Endothelial cell (in vitro differentiated cells): ENCODE measurements around the gene GRIK3. TPM values are rescaled to one million over a fixed set of nuclear protein-coding genes. Genes with fewer than 3 reads are reported as not detected.
A peak's percentile ranks its signal among the peaks of the same experiment; 100 is the strongest.

Source experiments
- DNase-seq: peaks from one replicate; pipeline ENCODE4 v3.0.0; 2021; ENCODE audit warnings: low spot score
- H3K27ac Mint-ChIP-seq: one replicate; pipeline ENCODE4 v1.8.0; 2021; ENCODE audit warnings: mixed read lengths, inconsistent platforms; ENCODE audit not compliant: unreplicated experiment
- H3K27me3 Mint-ChIP-seq: one replicate; pipeline ENCODE4 v1.8.0; 2021; ENCODE audit warnings: mild to moderate bottlenecking, moderate library complexity, mixed read lengths, inconsistent platforms; ENCODE audit not compliant: unreplicated experiment
- H3K36me3 Mint-ChIP-seq: one replicate; pipeline ENCODE4 v1.8.0; 2021; ENCODE audit warnings: mild to moderate bottlenecking, low read depth, mixed read lengths, inconsistent platforms; ENCODE audit not compliant: unreplicated experiment
- H3K4me1 Mint-ChIP-seq: one replicate; pipeline ENCODE4 v1.8.0; 2021; ENCODE audit warnings: mild to moderate bottlenecking, mixed read lengths, inconsistent platforms; ENCODE audit not compliant: unreplicated experiment
- H3K4me3 Mint-ChIP-seq: one replicate; pipeline ENCODE4 v1.8.0; 2021; ENCODE audit warnings: mild to moderate bottlenecking, mixed read lengths, inconsistent platforms; ENCODE audit not compliant: unreplicated experiment
- H3K9me3 Mint-ChIP-seq: one replicate; pipeline ENCODE4 v1.8.0; 2021; ENCODE audit warnings: mixed read lengths, inconsistent platforms; ENCODE audit not compliant: unreplicated experiment
- CTCF ChIP-seq: fragments of 200-600 bp; sonication (generic); IDR thresholded peaks from one replicate; pipeline ENCODE4 v1.5.0; 2021; ENCODE audit warnings: antibody characterized with exemption; ENCODE audit not compliant: unreplicated experiment
- total RNA-seq: library from RNA; stranded (reverse); fragmentation: NEBNext Ultra II Directional; extraction: Animal tissue kit (Norgen Biotek cat#: 25700); gene quantifications from one replicate; pipeline ENCODE4 v1.2.1, GENCODE V29; 2021; ENCODE audit not compliant: unreplicated experiment

Gene GRIK3
- total RNA-seq, 1 donor from 2014 or later, result 0.05 TPM

GRCh38 chr1:36867575-36867974, 166.7 kb downstream of the GRIK3 start:
- Mint-ChIP-seq H3K27me3 (no peaks in the 10 kb centered on the region), H3K36me3 (no peaks in the 10 kb centered on the region), H3K4me3 (no peak overlapping the region), H3K27ac (no peak overlapping the region), H3K4me1 (no peaks in the 10 kb centered on the region), H3K9me3 (no peaks in the 10 kb centered on the region)
- DNase-seq, result no peak
- TF ChIP-seq CTCF, result no peak

- H3K27me3 Mint-ChIP-seq, result no peaks in the 10 kb centered on the region
- no peak for TF ChIP-seq CTCF
- DNase-seq, result peak; percentile 12
- no peak overlapping the region for H3K27ac Mint-ChIP-seq
- H3K4me3 Mint-ChIP-seq, result no peak overlapping the region
- H3K4me1 Mint-ChIP-seq, result no peaks in the 10 kb centered on the region
- no peaks in the 10 kb centered on the region for H3K9me3 Mint-ChIP-seq
- no peaks in the 10 kb centered on the region for H3K36me3 Mint-ChIP-seq
Measured at GRCh38 chr1:36866169-36866814, 168.0 kb downstream of the GRIK3 start.

DNA sequence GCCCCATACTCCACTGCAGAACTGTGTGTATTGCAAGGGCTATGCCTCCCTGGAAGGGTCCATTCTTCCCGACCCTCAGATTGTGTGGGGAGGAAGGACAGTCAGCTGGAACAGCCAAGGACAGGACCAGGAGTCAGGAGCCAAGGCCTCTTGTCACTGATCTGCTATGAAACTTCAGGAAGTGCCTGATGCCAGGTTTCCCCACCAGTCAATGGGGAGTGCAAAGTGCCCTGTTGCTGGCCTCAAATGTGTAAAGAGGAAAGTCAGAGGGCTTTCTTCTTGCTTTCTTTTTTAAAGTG, 168.8 kb downstream of the GRIK3 start:
- Mint-ChIP-seq H3K9me3 (no peaks in the 10 kb centered on the region), H3K4me3 (no peak overlapping the region), H3K36me3 (no peaks in the 10 kb centered on the region), H3K27me3 (no peaks in the 10 kb centered on the region), H3K4me1 (no peaks in the 10 kb centered on the region), H3K27ac (no peak overlapping the region)
- TF ChIP-seq CTCF, result no peak
- no peak for DNase-seq

GRCh38 chr1:36864823-36865601, 169.3 kb downstream of the GRIK3 start:
- no peak overlapping the region for H3K4me3 Mint-ChIP-seq
- H3K9me3 Mint-ChIP-seq, result no peaks in the 10 kb centered on the region
- TF ChIP-seq CTCF, result no peak
- no peaks in the 10 kb centered on the region for H3K4me1 Mint-ChIP-seq
- no peak overlapping the region for H3K27ac Mint-ChIP-seq
- no peak for DNase-seq
- no peaks in the 10 kb centered on the region for H3K36me3 Mint-ChIP-seq
- no peaks in the 10 kb centered on the region for H3K27me3 Mint-ChIP-seq

DNA sequence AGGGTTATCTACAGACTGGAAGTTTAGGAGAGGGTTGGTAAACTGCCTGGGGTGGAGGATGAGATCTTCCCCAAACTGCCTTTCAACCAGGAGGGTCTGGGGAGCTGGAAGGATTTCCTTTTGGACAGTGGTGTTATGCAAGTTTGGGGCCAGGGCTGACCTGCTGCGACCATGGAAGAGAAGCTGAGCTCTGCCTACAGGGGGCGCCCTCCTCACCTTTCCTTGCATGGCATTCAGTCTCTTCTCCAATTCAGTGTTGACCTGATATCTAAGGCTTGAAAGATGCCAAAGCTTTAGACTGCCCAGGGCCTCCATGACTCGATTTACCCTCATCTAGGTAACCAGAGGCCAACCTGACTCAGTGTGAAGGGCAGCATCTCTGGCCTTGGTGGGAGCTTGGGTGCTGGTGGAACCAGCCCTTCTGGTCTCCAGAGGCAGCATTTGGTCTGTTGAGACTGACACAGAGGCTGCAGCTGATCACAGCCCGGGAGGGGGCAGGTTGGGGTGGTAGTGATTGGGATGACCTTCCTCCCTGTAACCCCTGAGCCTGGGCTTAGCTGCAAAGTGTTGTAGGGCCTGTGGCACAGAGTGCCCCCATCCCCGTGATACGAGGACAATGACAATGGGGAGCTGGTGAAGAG, 170.0 kb downstream of the GRIK3 start:
- H3K36me3 Mint-ChIP-seq, result no peaks in the 10 kb centered on the region
- no peak overlapping the region for H3K4me3 Mint-ChIP-seq
- peak; percentile 75 for TF ChIP-seq CTCF
- H3K27me3 Mint-ChIP-seq, result no peaks in the 10 kb centered on the region
- no peak overlapping the region for H3K27ac Mint-ChIP-seq
- H3K4me1 Mint-ChIP-seq, result no peaks in the 10 kb centered on the region
- peak; percentile 55 for DNase-seq
- no peaks in the 10 kb centered on the region for H3K9me3 Mint-ChIP-seq
